Embryonic facial prominence (tissue), 1 donor: ENCODE results near the gene RPS5.
A peak's percentile ranks its signal among the peaks of the same experiment; 100 is the strongest.
"Not testable (repeated sequence)": the region's sequence is repeated elsewhere in the genome, so short reads cannot be mapped to it uniquely, and the experiment has no call there.

ENCODE experiments used
- DNase-seq: peaks from one replicate; pipeline ENCODE4 v3.0.0-alpha.2; 2016; ENCODE audit errors: extremely low spot score

RPS5 gene

DNA sequence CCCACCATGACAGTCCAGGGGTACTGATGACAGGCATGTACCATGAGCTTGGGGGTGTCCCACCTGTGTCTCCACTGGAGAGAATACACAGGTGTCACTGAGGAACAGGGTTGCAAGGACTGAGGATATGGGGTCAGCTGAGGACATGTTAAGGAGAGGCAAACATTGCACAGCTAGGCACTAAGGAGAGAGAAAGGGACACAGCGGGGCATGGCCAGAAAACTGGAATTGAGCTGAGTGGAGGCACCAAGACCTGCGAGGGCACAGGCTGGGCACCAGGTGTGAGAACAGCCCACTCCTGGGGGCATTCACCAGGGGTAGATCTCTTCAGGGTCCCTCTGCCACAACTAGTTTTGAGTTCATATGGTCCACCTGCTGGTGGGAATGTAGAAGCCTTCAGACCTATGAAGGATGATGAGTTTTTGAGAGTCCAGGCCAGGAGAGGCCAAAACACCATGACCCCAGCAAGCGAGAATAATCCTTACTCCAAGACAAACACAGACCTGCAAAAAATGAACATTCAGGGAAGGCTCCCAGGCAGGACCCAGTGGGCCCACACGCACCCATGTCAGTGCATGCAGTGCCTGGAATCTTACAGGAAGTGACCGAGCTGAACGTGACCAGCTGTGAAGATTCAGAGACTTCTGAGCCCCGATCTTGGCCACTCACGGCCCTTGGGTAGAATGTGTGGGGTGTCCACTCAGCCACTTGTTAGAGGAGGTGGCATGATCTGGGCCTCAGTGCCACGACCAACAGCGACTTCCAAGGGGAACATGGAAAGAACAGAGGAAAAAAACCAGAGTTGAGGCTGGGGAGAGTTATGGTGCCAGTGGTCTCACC lies 20.0 kb downstream of the RPS5 start:
- DNase-seq = no peak

DNA sequence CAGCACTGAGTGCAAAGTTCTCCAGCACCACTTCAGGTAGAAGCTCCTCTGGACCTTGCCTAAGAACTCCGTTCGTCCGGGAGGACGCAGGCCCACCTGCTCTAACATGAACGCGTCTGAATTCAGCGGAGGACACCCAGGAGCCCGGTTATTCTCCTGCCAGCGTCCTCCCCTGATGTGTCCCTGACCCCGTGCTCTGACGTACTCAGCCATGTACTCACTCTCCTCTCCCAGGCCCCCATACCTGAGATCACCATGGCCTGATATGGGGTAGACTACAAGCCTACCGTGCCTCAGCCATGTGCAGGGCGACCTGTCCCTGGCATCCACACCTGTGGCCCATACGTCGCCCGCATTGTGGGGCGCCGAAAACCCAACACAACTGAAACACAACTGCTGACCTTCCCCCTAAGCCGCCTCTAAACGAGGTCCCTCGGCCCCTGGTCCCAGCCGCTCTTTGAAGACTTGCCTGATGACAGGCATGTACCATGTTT lies 20.6 kb downstream of the RPS5 start:
- no peak for DNase-seq

DNA sequence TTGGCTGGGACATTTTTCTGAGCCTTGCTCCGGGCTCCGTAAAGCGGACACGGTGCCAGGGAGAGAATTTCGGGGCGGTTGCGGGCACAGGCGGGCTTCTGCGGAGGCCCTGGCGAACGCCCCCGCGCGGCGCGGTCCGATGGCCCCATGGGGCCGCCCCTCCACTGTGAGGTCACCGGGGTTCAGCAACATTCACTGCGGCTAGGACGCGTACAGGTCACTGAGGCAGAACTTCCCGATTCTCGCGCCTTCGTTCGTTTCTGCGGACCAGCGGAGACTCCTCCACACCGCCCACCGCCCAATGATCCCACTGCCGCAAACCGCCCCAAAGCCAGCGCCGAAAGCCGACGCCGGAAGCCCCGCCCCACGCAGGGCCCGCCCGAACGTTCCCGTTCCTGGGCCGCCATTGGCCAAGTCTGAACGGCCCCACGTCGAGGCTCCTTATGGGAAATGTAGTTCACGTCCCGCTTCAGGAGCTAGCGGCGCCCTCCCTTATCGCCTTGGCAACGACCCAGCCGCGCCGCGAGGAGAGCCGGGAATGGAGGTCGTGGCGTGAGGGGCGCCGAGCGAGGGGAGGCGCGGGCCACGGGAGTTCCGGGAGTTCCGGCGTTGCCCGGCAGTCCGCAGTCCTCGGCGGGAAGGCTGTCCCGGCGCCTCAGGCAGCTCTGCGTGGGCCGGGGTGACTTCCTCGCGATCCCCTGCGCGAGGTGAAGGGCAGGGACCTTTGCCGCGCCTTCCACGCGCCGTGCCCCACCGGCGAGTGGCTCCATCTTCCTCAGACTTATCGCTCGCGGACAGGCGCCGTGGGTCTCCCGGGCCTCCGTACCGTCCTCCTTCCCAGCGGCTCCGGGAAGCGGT lies 21.3 kb downstream of the RPS5 start, which contains the start of gene ZNF584:
TSS of gene ZNF584 (plus strand) at position 498 of the 858 bp plus-strand sequence. CDS start 499 bp downstream, outside the sequence.
- DNase-seq = peak; percentile 97

DNA sequence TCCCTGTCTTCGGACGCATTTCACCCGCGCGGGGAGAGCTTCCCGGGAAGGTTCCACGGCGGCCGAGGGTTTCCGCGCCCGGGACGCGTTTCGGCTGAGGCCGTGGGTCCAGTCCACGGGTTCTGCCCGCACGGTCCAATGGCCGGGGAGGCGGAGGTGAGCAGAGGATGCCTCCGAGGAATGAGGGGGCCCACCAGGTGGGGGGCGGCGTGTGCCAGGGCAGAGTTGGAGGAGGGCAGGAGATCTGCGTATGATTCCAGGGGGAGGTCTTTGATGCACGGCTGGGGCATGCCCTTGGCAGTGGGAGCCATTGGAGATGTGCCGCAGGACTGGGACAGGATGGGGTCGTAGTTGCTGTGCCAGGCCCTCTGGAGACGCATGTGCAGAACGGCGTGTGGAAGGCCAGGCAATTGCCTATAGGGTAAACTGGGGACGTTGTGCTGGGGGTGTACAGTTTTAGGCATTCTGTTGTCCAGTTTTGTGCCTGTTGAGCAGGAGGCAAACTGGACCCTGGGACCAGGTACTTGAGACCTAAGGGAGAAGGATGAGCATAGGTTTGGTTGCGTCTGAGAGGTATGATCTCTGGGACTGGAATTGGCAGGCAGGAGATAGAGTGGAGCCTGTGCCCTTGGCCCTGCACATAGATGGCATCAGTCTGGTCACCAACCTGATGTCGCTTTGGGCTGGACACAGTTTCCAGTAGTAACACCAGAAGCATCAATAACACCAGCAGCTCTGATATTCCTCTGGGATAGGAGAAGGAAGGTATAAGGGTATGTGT lies 22.1 kb downstream of the RPS5 start:
- no peak for DNase-seq

DNA sequence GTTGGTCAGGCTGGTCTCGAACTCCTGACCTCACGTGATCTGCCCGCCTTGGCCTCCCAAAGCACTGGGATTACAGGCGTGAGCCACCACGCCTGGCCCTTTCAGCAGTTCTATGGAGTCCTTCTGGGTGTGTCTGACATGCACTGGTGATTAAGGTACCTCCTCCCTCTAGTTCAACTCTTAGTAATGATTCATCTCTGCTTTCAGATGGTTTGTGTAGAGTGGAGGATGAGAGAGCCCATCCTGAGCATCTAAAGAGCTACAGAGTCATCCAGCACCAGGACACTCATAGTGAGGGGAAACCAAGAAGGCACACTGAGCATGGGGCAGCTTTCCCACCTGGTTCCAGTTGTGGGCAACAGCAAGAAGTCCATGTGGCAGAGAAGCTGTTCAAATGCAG lies 29.5 kb downstream of the RPS5 start:
- DNase-seq = no peak

DNA sequence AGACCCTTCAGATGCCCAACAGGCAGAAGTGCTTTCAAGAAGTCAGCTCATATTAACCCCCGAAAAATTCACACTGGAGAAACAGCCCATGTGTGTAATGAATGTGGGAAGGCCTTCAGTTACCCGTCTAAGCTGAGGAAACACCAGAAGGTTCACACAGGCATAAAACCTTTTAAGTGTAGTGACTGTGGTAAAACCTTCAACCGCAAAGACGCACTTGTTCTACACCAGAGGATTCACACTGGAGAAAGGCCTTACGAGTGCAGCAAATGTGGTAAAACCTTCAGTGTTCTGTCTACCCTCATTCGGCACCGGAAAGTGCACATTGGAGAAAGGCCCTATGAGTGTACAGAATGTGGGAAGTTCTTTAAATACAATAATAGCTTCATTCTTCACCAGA lies 30.0 kb downstream of the RPS5 start:
- no peak for DNase-seq

DNA sequence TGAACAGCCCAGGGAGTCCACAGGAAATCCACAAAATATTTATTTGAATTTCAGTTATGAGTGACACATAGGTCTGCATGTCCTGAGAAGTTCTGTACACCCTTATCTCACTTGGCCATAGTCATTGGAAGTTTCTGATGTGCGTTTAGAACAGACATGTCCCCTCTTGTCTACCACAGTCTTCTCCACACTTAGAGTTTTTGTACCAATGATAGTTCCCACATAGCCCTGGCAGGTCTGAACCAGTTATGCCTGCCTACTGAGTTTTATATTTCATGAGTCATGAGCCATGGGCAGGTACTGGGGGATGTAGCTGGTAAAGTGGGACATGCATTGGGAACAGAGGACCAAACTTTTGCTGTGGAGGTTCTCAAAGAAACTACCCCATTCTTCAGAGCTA lies 41.5 kb downstream of the RPS5 start:
- no peak for DNase-seq

DNA sequence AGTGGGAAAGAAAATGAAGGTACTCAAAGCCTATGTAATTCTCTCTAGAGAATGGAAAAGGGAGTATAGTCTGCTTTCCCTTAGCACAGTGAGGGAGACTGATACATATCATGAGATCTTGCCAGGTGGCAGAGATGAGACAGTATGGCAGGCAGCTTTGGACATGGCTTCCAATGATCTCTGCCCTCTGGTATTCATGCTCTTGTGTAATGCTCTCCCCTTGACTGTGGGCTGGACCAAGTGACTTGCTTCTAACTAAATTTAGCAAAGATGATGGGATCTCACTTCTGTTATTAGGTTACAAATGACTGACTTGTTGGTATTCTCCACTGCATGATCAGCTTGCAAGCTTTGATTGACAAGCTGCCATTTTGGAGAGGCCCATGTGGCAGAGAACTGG lies 42.7 kb downstream of the RPS5 start:
- DNase-seq = no peak

DNA sequence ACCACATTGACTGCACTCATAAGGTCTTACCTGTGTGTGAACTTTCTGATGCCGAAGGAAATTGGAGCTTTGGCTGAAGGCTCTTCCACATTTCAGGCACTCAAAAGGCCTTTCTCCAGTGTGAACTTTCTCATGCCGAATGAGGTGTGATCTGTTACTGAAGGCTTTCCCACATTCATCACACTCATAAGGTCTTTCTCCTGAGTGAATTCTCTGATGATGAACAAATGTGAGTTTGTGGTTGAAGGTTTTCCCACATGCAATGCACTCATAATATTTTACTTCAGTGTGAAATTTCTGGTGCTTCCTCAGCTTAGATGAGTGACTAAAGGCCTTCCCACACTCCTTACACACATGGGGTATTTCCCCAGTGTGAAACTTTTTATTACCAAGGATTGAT lies 47.1 kb downstream of the RPS5 start:
- DNase-seq = no peak

DNA sequence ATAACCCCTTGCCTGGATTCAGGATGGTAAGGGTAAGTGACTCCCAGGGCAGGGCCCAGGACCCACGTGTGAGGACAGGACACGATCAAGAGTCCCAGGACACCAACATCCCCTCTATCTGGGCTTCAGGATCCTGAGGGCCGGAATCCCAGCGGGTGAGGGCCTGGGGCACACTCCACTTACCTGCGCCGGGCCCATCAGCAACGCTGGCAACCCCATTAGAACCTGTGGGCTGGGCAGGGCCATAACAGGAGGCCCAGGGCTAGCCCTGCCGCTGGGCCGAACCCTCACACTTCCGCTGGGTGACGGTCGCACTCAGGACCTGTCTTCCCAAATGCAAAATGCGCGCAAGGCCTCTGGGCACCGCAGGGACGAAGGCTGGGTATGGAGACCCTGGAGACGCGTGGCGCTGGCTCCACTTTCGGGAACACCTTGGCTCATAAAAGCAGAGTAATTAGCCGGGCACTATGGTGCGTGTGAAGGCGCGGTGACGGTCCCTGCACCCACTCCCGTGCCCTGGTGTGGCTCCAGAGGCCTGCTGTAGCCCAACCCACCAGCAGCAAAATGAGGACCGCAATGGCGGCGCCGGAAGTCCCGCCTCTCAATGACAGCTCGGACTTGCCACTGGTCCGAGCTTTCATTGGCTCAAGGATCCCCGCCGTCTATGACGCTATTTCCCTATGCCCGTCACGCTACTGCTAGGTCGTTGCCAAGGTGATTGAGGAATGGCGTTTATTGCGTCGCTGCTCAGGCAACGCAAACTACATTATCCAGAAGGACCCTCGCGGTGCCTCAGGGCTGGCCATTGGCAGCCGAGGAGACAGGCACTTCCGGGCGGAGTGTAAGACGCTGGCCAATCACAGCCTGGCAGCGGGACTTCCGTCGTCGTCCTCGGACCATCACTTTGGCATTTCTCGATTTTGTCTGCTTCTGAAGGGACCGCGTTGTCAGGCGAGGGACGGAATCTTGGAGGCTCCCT lies 52.8 kb downstream of the RPS5 start, which contains the start of gene ZNF132:
TSS of gene ZNF132 (minus strand) at position 578 of the 979 bp plus-strand sequence. CDS start at position 246, 332 bp downstream.
- DNase-seq = peak; percentile 99

DNA sequence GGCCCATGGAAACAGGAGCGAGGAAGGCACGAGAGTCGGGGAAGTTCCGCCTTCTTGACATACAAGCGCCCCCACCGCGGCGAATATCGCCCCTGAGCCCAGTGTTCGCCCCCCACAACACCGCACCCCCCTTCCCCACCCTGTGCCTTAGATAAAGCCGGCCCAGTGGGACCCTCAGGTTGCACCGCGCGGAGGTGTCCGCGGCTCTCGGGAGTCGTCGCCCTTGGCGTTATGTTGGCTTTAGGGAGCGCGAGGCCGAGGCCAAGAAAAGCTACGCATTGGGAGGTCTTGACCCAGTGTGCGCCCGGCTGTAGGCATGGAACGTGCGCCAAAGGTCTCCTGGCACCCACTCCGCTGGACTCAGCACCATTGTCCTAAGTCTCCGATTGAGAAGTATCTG lies 53.5 kb downstream of the RPS5 start:
- DNase-seq = no peak

DNA sequence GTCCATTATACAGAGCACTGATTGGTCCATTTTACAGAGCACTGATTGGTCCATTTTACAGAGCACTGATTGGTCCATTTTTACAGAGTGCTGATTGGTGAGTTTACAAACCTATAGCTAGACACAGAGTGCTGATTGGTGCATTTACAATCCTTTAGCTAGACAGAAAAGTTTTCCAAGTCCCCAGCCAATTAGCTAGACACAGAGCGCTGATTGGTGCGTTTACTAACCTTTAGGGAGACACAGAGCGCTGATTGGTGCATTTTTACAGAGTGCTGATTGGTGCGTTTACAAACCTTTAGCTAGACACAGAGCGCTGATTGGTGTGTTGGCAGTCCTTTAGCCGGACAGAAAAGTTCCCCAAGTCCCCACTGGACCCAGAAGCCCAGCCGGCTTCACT lies 55.9 kb downstream of the RPS5 start:
- DNase-seq = not testable (repeated sequence)
